ENCODE measurements around the gene NFATC3. TPM values are rescaled to one million over a fixed set of nuclear protein-coding genes. Genes with fewer than 3 reads are reported as not detected.

Gene NFATC3
- total RNA-seq, 1 donor from 2014 or later: 74.5 TPM

DNA sequence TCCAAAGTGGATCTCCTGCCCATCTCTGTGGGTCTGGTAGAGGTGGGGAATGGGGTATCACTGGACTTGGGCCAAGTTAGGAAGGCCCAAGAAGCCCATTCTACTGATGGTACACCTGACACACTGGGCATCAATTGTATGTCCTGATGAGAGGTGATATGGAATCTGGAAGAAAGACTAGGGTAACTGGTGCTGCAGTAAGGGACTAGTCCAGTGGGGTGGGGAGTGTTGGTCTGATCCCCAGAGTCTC, 5.9 kb upstream of the NFATC3 start:
- H3K4me3 ChIP-seq: no peak overlapping the region
- ATAC-seq (no peak), DNase-seq (no peak)
- peak overlapping the region; percentile 85 for H3K27ac ChIP-seq
- intact Hi-C loops (cut with DNase I): no loop called here
- TF ChIP-seq, protein P1, sequence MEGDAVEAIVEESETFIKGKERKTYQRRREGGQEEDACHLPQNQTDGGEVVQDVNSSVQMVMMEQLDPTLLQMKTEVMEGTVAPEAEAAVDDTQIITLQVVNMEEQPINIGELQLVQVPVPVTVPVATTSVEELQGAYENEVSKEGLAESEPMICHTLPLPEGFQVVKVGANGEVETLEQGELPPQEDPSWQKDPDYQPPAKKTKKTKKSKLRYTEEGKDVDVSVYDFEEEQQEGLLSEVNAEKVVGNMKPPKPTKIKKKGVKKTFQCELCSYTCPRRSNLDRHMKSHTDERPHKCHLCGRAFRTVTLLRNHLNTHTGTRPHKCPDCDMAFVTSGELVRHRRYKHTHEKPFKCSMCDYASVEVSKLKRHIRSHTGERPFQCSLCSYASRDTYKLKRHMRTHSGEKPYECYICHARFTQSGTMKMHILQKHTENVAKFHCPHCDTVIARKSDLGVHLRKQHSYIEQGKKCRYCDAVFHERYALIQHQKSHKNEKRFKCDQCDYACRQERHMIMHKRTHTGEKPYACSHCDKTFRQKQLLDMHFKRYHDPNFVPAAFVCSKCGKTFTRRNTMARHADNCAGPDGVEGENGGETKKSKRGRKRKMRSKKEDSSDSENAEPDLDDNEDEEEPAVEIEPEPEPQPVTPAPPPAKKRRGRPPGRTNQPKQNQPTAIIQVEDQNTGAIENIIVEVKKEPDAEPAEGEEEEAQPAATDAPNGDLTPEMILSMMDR (IDR thresholded peaks at IDR 0.05): no peak
- H3K36me3 ChIP-seq: peaks cover 29% of the 10 kb centered on the region
- peaks cover 66% of the 10 kb centered on the region for H3K4me1 ChIP-seq
- no peaks in the 10 kb centered on the region for H3K9me3 ChIP-seq
- H3K27me3 ChIP-seq: no peaks in the 10 kb centered on the region

DNA sequence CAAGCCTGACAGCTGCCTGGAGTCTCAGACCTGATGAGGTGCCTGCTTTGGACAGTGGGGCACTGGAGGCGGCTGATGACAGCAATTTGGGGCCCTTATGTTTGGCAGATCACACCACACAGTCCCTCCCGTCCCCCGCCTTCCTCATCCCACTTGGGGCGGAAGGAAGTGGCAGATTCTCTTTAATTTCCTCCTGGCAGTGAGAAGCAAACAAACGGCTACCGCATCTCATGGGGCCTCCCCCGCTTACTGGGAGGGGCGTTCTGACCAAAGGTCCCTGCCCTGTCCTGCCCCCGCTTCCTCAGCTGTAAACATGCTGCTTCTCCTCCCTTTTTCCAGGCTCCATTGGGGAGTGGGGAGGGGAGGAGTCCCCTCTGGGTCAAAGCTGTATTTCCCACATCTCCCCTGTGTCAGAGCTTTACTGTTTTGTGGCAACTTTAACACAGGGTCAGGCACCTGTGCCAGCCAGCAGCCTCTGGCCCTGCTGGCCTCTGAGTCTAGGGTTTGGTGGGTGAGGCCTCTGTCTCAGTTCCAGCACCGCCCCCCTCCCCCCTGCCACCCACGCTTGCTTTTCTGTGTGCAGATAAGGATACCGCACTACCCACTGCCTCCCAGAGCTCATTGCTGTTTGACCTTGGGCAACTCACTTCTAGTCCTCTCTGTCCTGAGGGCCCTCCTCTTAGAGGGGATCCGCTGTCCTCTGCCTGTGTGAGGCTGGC, 5.4 kb upstream of the NFATC3 start:
- TF ChIP-seq, protein P1 (IDR thresholded peaks at IDR 0.05): no peak
- Histone ChIP-seq H3K27me3 (no peaks in the 10 kb centered on the region), H3K27ac (peak overlapping the region; percentile 85), H3K4me3 (peak overlapping the region; percentile 5), H3K4me1 (peaks cover 67% of the 10 kb centered on the region), H3K36me3 (peaks cover 29% of the 10 kb centered on the region), H3K9me3 (no peaks in the 10 kb centered on the region)
- peak; percentile 73 for ATAC-seq
- DNase-seq: peak; percentile 88
- intact Hi-C loops (cut with DNase I): loop anchor here (10.0 kb wide), 1 partner anchor 155 kb away; the partner anchor contains the start of gene ESRP2

DNA sequence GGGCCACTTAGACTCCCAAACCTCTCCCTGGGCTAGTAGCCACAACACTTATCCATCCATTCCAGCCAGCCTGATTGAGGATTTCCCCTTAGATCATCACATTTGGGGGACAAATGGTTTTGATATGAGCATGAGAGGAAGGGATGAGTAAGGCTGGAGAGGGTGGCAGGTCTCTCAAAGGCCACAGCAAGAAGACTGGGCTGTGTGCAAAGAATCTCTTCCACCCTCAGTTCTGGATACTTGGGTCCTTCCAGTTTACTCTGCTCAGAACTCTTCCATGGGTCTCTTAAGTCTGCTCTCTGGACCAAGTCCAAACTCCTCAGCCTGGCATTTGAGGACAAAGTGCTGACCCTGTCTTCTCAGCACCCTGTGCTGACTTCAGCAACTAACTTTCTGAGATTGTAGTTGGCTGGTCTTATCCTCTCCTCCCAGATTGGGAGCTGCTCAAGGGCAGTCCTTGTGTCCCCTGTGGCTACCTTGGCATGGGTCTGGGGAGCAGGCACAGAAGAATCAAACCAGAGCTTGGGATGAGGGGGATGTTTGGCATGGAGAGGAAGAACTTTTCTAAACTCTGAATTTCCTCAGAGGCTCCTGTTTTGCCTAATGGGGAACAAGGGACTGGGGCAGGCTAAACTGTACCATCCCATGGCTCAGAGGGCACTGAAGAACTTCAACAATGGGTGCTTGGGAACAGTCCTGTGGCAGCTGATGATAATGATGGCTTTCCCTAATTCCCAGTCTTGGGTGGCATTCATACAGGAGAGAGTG, 3.1 kb upstream of the NFATC3 start:
- TF ChIP-seq, protein P1 (IDR thresholded peaks at IDR 0.05): no peak
- no peak for ATAC-seq
- peaks cover 70% of the 10 kb centered on the region for H3K4me1 ChIP-seq
- H3K27me3 ChIP-seq: no peaks in the 10 kb centered on the region
- intact Hi-C loops (cut with DNase I): loop anchor here (10.0 kb wide), 1 partner anchor 153 kb away; the partner anchor contains the start of gene ESRP2
- no peaks in the 10 kb centered on the region for H3K9me3 ChIP-seq
- H3K27ac ChIP-seq: peak overlapping the region; percentile 44
- no peak overlapping the region for H3K4me3 ChIP-seq
- no peak for DNase-seq
- peaks cover 17% of the 10 kb centered on the region for H3K36me3 ChIP-seq

DNA sequence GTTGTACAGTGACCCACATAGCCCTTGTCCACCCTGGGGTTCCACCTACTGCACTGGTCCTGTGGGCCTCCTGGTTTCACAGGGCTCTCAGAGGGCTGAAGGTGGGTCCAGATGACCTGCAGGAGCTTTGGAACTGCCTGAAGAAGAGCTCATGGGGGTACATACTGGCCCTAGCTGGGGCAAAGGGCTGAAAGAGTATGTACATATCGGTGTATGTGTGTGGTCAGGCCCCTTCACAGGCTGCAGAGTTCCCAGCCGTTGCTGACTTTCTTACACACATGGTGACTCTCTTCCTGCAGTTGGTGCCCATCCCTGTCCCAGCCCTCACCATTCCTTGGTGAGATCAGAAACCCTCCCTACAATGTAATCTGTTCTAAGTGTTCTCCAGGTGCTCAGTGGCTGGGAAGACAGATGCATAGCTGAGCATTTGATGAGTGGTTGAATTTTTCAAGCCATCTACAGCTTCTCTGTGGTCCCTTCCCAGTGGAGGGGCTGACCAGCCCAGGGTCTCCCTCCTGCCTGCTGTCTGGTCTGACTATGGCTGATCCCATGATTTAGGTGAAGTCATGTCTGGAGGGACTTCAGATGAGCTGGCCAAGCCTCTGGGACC, 2.4 kb upstream of the NFATC3 start:
- Histone ChIP-seq H3K36me3 (peaks cover 10% of the 10 kb centered on the region), H3K4me1 (peaks cover 74% of the 10 kb centered on the region), H3K27ac (peak overlapping the region; percentile 44), H3K4me3 (no peak overlapping the region), H3K27me3 (no peaks in the 10 kb centered on the region), H3K9me3 (no peaks in the 10 kb centered on the region)
- intact Hi-C loops (cut with DNase I): loop anchor here (10.0 kb wide), 1 partner anchor 152 kb away; the partner anchor contains the start of gene ESRP2
- DNase-seq (no peak), ATAC-seq (no peak)
- TF ChIP-seq, protein P1 (IDR thresholded peaks at IDR 0.05): no peak

DNA sequence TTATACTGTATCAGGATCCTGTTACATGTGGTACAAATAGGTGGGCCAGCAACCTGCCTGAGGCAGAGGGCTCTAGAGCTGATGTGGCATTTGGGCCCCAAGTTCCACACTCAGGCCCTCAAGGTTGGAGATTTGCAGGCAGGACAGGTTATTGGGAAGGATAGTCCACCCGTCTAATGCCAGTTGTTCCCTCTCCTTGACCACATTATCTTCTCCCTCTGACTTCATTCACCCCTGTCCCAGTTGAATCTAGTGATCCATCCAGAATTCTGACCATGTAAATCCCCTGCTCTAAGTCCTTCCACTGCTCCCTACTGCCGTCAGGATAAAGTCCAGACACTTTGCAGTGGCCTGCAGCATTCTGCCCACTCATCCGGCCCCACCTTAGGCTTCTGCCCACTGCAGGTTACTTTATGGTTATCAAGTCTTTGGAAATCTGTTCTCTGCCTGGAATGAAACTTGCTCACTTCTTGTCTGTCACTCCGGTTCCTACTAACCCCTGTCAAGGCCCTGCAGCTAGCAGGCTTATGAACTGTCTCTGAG, 1.9 kb upstream of the NFATC3 start:
- intact Hi-C loops (cut with DNase I): loop anchor here (10.0 kb wide), 1 partner anchor 151 kb away; the partner anchor contains the start of gene ESRP2
- ATAC-seq: no peak
- no peak overlapping the region for H3K4me3 ChIP-seq
- no peak for DNase-seq
- peak overlapping the region; percentile 99 for H3K27ac ChIP-seq
- no peaks in the 10 kb centered on the region for H3K27me3 ChIP-seq
- H3K36me3 ChIP-seq: peaks cover 5% of the 10 kb centered on the region
- H3K4me1 ChIP-seq: peaks cover 72% of the 10 kb centered on the region
- H3K9me3 ChIP-seq: no peaks in the 10 kb centered on the region
- TF ChIP-seq, protein P1 (IDR thresholded peaks at IDR 0.05): no peak
